ENCODE data around the gene OR8B8.
A peak's percentile ranks its signal among the peaks of the same experiment; 100 is the strongest.
"Not testable (repeated sequence)": the region's sequence is repeated elsewhere in the genome, so short reads cannot be mapped to it uniquely, and the experiment has no call there.

The OR8B8 gene

DNA sequence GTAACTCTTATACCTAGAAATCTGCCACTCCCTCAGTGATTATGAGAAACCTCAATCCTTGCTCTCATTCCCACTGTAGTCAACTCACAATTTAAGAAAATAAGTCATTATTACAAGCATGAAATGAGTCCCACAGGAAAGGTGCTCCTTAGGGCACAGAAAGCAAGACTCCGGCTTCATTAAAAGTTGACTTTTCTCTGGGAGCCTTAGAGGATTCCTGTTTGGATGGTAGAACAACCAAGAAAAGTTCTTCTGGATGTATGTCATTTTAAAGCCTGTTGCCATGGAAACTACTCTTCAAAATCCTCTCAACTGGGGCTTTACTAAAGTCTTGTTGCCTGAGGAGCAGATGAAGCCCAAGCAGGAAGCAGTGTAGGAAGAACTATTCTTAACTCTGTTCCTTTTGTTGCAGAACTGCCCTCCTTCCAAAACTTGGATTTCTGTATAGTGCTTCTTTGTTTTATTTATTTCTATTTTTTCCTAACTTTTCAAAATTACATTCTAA, at the start of gene OR8B8:
Gene OR8B8, minus strand, starts transcription at position 51 of the 505 bp plus-strand sequence. CDS start 4,611 bp downstream, outside the sequence.
- DNase-seq (ENCODE audit: low read depth in 3 of 3): no peak

GRCh38 chr11:124493016-124493655, 47.6 kb upstream of the OR8B8 start:
- no peak for DNase-seq (ENCODE audit: low read depth in 3 of 3)

- DNase-seq (ENCODE audit: low read depth in 3 of 3): no peak
Observed at GRCh38 chr11:124483422-124483821, 37.9 kb upstream of the OR8B8 start.

GRCh38 chr11:124482362-124483147, 37.1 kb upstream of the OR8B8 start:
- no peak for DNase-seq (ENCODE audit: low read depth in 3 of 3)

GRCh38 chr11:124481365-124482323, 36.1 kb upstream of the OR8B8 start:
- peak in 1 of 3 experiments; percentile 8 for DNase-seq (ENCODE audit: low read depth in 3 of 3)

DNA sequence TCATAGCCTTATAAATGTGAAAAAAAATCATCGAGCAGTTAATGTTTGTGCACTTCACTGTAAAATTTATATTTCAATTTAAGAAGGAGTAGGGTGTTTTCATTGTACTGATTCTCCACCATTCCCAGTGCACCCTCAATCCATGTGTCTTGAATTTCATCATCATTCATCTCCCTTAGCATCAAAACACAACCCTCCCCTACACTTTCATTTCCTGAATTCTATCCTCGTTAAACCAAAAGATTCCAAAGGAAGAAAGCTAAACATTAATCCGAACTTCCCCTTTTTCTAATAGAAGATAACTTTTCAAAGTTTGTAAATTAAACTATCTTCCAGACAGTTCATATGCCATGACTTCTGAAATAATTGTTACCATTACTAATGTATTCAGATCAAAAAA, 34.1 kb upstream of the OR8B8 start:
- no peak for DNase-seq (ENCODE audit: low read depth in 3 of 3)

DNA sequence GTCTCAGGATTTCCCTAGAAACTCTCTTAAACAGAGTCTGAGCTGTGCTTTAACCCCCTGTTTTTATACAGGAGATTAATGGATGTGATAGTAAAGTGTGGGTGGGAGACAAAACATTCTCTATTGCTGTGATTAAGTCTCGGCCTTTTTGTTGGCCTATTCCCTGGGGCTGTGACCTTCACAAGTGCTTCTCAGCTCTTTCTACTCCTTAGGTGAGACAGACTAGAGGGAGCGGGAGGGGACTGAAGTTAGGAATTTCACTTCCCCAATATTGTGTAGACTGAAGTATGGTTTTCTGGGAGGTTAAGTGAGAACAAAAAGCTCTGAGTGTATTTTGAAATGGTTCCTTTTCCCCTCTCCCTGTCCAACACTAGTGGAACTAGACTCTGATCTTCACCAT, 29.8 kb upstream of the OR8B8 start:
- DNase-seq (ENCODE audit: low read depth in 3 of 3): no peak

GRCh38 chr11:124474779-124475178, 29.3 kb upstream of the OR8B8 start:
- DNase-seq (ENCODE audit: low read depth in 3 of 3): no peak

- no peak for DNase-seq (ENCODE audit: low read depth in 3 of 3)
Observed at GRCh38 chr11:124474079-124474478, 28.6 kb upstream of the OR8B8 start.

DNA sequence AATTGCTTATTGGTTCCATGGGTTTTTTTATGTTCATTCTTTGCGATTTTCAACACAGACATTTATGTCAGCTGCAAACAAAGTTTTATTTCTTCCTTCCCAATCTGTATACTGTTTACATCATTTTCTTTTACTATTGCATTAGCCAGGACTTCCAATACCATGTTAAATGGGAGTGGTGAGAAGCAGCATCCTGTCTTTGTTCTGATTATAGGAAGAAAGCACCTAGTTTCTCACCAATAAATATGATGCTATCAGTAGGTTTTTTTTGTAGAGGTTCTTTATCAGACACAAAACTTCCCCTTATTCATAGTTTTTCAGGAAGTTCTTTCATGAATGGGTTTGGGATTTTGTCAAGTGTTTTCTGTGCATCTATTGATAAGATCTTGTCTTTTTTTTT, 28.0 kb upstream of the OR8B8 start:
- no peak for DNase-seq (ENCODE audit: low read depth in 3 of 3)

GRCh38 chr11:124470561-124471227, 25.2 kb upstream of the OR8B8 start:
- DNase-seq (ENCODE audit: low read depth in 3 of 3): no peak

DNA sequence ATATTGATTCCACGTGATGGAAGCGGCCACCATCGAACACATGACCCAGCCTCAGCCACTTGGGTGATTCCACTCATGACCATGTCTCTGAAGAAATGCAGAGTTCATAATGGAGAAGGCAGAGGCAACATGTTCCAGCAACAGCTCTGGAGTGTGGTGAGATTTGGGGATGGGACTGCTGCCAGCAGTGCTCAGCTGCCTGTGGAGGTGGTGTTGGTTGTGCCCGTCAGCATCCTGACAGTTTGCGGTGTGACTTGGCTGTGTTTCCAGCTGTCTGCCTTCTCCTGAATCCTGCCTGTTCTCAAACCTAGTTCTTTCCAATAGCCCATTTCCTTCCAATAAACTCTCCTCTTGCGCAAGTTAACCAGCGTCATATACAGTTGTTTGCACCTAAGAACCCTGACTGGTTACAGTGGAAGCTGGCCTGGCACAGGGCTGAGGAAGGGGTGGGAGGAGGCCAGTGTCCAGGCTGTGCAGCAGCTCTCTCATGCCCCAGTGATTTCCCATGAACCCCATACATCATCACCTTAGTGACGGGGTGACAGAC, 22.0 kb upstream of the OR8B8 start:
- no peak for DNase-seq (ENCODE audit: low read depth in 3 of 3)

DNA sequence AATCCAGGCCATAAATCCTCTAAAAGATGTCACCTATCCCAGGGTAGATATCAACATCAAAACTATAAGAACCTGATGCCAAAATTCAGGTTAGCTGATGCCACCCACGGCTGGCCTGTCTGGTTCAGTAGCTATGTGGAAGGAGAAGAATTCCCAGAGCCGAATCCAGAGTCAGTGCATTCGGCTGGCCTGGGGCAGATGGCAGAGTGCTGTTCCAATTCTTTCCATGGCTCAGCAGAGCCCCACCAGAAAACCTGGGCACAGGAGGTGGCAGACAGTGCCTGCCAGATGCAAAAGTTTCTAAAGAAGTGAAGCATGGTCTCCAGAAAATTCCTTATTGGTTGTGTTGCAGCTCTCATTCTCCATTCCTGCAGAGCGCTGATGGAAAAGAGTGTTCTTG, 19.9 kb upstream of the OR8B8 start:
- no peak for DNase-seq (ENCODE audit: low read depth in 3 of 3)

- no peak for DNase-seq (ENCODE audit: low read depth in 3 of 3)
Observed at GRCh38 chr11:124463990-124464389, 18.5 kb upstream of the OR8B8 start.

DNA sequence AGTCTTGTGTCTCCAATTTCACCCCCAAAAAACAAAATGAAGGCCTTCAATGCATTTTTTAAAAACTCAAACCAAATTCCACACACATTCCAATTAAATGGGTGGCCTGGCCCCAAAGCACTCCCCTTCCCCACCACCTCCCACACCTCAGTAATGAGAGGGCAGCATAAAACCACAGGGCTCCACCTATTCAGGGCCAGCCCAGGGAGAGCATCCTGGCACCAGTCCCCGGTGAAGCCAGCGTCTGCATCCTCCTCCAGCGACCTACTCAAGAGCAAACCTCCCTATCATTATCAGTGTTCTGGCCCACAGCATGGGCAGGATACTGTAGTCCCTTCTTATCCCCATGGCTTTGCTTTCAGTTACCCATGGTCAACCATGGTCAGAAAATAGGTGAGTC, 17.8 kb upstream of the OR8B8 start:
- no peak for DNase-seq (ENCODE audit: low read depth in 3 of 3)

- DNase-seq (ENCODE audit: low read depth in 3 of 3): no peak
Observed at GRCh38 chr11:124460459-124460858, 15.0 kb upstream of the OR8B8 start.

- not testable (repeated sequence) for DNase-seq (ENCODE audit: low read depth in 3 of 3)
Observed at GRCh38 chr11:124459379-124459778, 13.9 kb upstream of the OR8B8 start.

GRCh38 chr11:124454552-124454951, 9.1 kb upstream of the OR8B8 start:
- DNase-seq (ENCODE audit: low read depth in 3 of 3): no peak

DNA sequence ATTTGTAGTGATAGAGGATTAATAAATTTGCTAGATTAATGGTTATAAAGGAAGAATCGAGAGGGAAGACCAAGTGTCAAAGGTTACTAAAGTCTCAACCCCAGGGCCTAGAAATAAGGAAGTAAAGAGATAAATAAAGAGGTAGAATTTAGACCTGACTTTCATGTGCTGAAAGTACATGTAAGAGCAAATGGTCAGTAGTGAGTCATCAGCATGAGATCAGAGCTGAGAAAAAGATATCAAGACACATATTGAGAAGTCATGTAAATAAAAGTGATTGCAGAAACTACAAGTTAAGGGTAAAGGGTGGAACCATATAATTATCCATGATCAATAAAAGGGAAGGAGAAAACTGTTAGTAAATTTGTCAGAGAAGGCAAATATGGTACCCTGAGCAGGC, 1.4 kb upstream of the OR8B8 start:
- DNase-seq (ENCODE audit: low read depth in 3 of 3): no peak

DNA sequence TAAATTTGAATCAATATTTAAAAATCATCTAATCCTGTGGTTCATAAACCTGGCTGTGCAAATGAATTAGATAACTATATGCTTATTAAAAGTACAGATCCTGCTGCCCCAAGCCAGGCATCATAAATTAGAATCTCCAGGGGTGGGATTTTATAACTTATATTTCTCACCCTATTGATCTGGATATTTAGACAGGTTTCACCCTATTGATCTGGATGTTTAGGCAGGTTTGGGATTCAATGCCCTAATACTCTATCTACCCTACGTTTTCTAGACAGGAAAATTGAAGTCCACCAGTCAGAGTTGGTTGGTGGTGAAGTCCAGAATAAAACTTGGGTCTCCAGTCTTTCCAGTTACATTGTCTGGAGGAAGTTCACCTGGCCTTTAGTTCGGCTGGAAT, 2.6 kb downstream of the OR8B8 start:
- no peak for DNase-seq (ENCODE audit: low read depth in 3 of 3)

GRCh38 chr11:124442442-124442841, 3.1 kb downstream of the OR8B8 start:
- no peak for DNase-seq (ENCODE audit: low read depth in 3 of 3)

All from stimulated activated CD4-positive, alpha-beta T cell treated with anti-CD3 and anti-CD28 coated beads, TNF-alpha, amount 100 ng/mL, for 24 hours (primary cell).